GM21367 (cell line): Measurements from ENCODE around the gene S100A5.
"Not testable (repeated sequence)": the region's sequence is repeated elsewhere in the genome, so short reads cannot be mapped to it uniquely, and the experiment has no call there.

Source experiments
- ATAC-seq: cut with Tn5 transposase; IDR thresholded peaks from one replicate; pipeline ENCODE4 v1.9.1; 2021; ENCODE audit not compliant: unreplicated experiment

The S100A5 gene, protein sequence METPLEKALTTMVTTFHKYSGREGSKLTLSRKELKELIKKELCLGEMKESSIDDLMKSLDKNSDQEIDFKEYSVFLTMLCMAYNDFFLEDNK

DNA sequence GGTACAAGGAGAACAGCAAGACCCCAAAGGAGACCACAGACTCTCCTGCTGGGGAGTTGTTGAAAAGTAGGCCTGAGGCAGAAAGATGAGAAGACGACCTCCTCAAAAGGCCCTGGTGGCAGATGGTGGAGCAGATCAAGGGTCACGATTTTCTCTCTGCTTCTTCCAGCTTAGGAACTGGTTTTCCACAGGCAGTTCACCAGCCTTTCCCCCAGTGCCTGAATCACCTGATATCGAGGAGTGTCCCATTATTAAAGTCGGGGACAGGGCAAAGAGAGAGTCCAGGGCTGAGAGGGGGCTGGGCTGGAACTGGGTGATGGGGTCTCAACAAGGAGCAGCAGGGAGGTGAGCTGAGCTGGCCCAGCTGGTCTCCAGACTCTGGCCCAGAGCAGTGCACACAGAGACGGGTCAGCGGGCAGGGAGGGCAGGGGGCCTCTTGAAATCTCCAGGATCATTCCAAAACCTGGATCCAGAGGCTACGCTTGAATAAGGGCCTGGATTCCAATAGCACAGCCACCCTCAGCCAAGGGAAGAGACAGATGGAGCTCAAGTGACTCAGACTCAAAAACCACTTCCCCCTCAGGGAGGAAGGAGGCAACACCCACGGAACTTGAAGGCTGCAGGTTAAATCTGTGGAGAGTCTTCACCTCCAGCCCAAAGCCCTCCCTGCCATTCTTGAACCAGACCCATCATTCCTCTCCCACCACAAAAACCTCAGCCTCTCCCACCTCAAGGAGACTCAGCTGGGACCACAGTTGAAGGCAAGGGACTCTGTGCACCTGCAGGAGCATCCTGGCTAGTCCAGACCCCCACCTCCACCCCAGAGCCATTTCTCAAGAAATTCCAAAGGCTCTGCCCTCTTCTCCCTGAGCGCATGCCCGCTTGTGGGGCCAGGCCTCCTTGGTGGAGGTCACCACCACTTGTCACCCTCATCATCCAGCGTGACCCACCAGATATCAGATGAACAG, at the start of gene S100A5:
Gene S100A5, minus strand, starts transcription at position 541 of the 968 bp plus-strand sequence. CDS start 743 bp downstream, outside the sequence.
- no peak for ATAC-seq

DNA sequence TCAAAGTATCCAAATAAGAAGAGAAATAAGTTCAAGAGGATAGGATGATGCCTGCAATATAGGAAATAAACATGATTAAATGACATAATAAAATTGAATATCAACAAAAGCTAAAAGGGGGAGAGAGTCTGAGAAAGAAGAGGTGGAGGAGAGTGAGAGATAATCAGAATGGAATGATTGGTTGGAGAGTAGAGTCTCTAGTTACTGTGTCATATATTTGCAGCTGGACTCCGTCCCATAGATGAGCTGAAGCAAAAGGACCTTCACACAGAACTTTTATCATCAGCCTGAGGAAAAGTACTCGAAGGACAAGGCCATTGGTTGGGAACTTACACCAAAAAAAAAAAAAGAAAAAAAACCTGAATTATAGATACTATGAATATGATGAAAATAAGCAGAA, 47.7 kb upstream of the S100A5 start:
- ATAC-seq = no peak

DNA sequence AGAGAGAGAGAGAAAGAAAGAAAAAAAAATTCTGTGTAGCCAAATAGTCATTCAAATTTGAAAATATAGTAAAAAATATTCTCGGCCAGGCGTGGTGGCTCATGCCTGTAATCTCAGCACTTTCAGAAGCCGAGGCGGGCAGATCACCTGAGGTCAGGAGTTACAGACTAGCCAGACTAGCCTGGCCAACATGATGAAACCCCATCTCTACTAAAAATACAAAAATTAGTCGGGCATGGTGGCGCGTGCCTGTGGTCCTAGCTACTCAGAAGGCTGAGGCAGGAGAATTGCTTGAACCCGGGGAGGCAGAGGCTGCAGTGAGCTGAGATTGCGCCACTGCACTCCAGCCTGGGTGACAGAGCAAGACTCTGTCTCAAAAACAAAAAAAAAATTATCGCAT, 47.3 kb upstream of the S100A5 start:
- not testable (repeated sequence) for ATAC-seq

DNA sequence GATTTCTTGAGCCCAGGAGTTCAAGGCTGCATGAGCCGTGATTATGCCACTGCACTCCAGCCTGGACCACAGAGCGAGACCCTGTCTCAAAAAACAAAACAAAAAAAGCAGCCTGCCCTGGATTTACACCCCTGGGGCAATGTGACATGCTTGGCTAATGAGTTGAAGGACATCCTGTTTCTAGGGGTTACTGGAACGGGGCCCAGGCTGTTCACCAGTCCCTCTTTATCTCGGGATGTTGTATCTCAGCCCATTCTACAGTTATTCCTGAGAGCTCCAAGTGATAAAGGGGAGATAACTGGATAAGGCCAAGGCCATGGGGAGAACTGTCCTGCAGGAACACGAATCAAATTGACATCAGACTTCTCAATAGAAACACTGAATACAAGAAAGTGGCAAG, 46.6 kb upstream of the S100A5 start:
- ATAC-seq = no peak

DNA sequence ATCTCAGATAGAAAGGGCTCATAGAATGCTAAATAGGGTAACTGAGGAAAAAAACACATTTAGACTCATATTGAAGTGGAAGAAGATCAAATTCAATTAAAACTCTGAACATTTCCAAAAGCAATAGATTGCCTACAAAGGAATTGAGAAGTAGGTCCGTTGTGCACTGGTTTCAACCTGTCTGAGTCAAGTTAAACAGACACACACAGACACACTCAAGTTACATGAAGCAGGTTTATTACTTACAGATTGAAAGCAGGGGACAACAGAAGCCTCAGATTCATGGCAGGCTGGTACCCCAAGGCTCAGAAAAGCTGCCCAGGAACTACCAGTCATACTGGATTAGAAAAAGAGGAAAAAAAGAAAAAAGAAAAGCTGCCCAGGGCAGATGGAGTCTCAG, 45.6 kb upstream of the S100A5 start:
- no peak for ATAC-seq

DNA sequence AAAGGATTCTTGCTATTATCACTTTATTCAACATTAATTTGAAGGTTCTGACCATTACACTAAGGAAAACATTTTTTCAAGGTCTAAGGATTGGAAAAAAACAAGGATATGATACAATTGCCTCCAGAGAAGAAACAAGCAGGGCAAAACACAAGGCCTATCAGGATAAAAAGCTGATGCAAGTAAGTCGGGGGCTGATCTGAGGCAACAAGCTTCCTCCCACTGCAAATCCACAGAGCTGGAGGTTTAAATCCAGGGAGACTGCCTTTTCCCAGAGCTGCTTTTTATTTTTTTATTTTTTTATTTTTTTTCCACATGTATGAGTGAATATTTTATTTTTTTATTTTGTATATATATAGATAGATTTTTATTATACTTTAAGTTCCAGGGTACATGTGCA, 44.3 kb upstream of the S100A5 start:
- no peak for ATAC-seq

DNA sequence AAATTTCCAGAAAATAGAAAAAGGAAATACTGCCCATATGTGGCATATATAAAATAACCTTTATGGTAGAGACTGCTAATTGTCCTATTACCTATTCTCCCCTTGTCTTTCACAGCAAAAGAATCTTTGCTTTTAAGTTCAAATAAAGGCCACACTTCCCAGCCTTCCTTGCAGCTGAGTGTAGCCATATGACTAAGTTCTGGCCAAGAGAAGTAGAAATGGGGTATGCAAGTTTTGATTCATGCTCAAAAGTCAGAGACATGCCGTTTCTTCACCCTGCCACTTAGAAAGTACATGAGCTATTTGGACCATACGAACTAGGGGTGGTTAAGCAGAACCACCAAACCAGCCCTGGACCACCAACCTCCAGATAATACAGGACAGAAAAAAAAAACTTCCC, 43.2 kb upstream of the S100A5 start:
- ATAC-seq = no peak

DNA sequence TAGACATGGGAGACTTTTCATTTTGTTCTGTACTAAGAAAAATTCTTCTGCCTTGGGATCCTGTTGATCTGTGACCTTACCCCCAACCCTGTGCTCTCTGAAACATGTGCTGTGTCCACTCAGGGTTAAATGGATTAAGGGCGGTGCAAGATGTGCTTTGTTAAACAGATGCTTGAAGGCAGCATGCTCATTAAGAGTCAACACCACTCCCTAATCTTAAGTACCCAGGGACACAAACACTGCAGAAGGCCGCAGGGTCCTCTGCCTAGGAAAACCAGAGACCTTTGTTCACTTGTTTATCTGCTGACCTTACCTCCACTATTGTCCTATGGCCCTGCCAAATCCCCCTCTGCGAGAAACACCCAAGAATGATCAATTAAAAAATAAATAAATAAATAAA, 42.8 kb upstream of the S100A5 start:
- ATAC-seq = not testable (repeated sequence)

DNA sequence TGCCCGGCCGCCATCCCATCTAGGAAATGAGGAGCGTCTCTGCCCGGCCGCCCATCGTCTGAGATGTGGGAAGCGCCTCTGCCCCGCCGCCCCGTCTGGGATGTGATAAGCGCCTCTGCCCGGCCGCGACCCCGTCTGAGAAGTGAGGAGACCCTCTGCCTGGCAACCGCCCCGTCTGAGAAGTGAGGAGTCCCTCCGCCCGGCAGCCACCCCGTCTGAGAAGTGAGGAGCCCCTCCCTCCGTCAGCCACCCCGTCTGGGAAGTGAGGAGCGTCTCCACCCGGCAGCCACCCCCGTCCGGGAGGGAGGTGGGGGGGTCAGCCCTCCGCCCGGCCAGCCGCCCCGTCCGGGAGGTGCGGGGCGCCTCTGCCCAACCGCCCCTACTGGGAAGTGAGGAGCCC, 42.1 kb upstream of the S100A5 start:
- not testable (repeated sequence) for ATAC-seq

DNA sequence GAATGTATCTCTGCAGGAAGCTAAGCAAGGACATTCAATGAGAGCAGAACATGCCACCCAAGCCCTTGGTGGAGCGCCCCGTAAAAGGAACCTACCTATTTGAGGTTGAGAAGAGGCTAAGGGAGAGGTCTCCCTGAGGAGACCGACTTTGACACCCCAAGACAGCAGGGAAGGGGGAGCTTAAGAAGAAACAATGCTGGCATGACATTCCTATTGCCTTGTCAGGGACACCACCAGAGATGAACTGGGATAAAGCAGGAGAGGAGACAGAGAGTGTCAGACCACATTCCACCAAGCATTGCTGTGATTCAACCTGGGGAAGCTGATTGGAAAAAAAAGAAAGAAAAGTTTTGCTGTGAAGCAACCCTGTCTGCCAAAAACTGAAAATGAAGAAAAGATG, 38.2 kb upstream of the S100A5 start:
- ATAC-seq = no peak

DNA sequence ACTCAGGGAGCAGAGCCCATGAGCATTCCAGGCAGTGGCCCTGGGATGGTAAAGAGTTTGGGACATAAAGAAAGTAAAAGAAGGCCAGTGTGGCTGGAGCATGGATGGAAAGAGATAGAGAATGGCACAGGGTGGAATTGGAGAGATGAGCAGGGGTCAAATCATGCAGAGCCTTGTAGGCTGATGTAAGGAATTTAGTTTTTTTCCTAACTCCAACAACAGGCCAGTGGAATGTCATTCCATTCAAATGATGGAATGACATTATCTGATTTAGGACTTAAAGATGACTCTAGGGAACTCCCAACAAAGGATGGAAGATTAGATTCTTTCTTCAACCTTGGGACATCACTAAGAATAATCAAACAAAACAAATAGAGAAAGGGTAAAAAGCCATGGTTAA, 37.8 kb upstream of the S100A5 start:
- ATAC-seq = no peak

DNA sequence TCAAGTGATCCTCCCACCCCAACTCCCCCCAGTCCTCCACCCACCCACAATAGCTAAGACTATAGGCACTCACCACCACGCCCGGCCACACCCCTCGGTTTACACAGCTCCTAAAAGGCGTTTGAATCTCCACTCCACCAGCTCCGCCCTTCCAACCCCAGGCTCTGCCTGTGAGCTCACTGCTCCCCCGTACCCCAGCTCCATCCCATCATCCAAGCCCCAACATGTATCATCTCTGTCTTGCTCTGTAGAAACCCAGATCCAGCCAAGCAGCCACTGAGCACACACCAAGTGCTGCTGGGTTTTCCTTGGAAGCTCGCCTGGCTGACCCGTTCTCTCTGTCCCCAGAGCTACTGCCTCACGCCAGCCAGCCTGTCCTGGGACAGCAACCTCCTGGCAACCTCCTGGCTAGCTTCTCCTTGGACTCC, 36.9 kb upstream of the S100A5 start:
- ATAC-seq = no peak

DNA sequence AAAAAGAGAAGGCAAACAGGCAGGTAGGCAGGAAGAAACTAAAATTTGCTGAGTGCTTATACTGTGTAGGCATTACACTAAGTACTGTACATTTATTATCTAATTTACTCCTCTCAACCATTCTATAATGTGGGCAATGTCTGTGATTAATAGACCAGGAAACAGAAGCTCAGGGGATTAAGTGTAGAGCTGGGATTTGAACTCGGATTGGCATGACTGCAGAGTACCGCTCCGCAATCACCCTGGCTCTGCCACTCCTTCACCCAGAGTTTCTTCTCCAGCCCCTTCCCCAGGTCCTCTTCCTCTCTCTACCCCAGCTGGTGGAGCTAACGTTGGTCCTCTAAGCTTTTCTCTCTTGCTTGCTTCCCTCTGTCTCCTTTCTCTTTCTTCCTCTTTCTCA, 36.4 kb upstream of the S100A5 start:
- no peak for ATAC-seq

DNA sequence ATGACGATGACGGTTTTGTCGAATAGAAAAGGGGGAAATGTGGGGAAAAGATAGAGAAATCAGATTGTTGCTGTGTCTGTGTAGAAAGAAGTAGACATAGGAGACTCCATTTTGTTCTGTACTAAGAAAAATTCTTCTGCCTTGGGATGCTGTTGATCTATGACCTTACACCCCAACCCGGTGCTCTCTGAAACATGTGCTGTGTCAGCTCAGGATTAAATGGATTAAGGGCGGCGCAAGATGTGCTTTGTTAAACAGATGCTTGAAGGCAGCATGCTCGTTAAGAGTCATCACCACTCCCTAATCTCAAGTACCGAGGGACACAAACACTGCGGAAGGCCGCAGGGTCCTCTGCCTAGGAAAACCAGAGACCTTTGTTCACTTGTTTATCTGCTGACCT, 34.8 kb upstream of the S100A5 start:
- ATAC-seq = not testable (repeated sequence)

DNA sequence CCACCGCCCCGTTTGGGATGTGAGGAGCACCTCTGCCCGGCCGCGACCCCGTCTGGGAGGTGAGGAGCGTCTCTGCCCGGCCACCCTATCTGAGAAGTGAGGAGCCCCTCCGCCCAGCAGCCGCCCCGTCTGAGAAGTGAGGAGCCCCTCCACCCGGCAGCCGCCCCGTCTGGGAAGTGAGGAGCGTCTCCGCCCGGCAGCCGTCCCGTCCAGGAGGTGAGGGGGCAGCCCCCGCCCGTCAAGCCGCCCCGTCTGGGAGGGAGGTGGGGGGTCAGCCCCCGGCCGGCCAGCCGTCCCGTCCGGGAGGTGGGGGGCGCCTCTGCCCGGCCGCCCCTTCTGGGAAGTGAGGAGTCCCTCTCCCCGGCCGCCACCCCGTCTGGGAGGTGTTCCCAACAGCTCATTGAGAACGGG, 34.4 kb upstream of the S100A5 start:
- ATAC-seq = not testable (repeated sequence)

DNA sequence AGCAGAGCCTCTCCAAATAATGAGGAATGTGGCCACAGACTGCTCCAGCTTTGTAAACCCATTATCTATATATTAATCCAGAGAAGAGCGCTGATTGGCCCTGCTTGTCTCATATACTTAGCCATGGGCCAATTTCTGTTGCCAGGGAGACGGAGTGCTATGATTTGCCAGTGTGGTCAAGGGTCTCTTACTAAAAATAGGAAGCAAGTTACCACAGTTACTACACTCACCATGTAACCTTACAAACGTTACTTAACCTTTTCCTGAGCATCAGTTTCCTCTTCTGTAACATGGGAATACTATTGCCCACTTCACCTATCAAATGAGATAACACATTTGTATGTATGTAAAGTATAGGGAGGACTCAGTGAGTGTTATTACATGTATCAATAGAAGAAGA, 32.6 kb upstream of the S100A5 start:
- ATAC-seq = no peak

DNA sequence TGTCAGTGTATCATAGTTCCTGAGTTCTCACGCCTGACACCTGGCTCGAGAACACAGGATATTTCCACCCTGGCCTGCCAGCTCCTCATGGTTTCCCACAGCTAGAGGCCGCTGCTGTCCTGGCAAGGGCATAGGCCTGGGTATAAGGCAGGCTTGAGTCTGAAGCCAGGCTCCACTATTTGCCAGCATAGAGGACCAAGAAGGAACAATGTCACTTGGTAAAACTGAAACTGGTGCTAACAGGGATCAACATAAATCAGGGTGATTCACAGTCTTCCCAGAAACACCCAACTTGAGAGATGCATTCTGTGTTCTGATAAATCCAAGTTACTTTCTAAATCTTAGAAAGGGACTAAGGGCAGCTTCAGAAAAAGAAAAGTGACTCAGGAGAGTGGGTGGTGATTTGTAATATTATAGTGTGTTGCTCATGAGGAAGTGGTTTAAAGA, 31.9 kb upstream of the S100A5 start:
- no peak for ATAC-seq

DNA sequence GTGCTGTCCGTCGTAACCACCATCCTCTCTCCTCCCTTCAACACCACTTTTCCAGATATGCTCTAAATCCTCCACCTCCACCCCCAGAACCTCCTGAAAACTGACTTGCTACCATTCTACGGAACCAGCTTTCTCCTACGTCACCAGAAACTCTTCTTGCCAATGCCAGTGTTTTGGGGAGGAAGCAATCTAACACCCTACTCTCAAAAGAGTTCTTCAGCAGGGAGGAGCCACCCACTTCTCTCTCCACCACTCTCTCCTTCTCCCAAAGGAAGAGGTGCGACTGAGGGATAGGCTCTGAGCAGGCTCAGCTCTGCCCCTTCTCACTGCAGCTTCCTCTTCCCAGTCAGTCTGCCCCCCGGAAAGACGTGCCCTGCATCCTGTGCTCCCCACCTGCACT, 31.0 kb upstream of the S100A5 start:
- no peak for ATAC-seq

DNA sequence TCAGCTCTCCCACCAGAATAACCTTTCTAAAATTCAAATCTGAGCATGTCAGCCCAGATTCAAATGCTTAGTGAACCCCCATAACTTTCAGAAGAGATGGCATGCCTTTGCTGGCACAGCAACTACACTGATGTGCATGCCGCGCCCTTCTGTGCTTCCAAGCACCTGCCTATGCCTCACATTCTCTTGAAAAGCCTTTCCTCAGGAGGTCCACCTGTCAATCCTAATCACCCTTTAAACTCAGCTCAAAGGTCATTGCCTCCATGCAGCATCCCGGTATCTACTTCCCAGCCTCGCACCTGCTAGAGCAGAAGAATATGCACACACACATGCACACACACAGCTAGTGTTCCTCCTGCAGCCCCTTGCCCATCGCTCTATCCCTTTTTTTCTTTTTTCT, 30.1 kb upstream of the S100A5 start:
- ATAC-seq = no peak

DNA sequence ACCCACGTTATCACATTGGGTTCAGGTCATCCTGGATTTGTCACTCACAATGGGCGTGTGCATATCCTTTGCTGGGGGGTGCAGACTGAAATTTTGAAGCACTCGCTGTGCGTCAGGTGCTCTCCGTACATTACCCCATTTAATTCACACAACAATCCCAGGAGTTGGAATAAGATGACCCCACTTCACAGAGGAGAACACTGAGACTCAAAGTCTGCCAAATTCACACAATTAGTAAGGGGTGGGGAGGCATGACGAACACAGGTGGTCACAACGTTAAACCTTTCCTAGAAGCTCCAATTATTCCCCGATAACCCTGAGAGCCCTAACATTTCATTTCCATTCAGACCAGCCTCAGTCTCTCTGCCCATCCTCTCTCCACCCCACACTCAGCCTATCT, 28.7 kb upstream of the S100A5 start:
- ATAC-seq = no peak

DNA sequence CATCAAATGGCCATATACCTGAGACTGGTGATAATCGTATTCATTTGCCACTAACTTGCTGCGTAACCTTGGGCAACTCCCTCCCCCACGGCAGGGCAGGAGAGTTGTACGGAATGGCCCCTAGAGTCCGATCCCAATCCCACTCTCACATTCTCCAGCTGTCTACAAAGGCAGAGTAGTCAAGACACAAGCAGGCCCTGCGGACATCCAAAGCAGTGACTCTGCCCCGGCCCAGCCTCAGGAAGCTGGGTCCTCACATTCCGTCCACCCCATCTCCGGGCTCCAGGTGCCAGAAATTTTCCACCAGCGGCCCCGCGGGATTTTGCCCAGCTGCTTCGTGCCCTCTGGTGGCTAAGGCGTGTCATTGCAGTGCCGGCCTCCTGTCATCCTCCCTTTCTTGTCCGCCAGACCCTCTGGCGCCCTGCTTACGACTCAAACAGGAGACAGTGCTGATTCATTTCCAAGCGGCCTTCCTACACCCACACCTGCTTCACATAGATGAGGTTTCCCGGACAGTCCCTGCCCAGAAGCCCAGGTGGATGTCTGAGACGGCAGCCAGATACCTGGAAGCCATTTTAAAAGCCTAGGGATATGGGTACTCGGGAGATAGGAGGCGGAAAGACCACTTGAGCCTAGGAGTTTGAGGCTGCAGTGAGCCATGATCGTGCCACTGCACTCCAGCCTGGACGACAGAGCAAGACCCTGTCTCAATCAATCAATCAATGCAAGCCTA, 27.8 kb upstream of the S100A5 start:
- ATAC-seq = no peak
